H1 (cell line): ENCODE results near the gene DVL1. TPM values are rescaled to one million over a fixed set of nuclear protein-coding genes. Genes with fewer than 3 reads are reported as not detected.

Experiments
- BRCA1 ChIP-seq: IDR thresholded peaks from 2 replicates; pipeline ENCODE4 v1.6.1; 2012; ENCODE audit warnings: low read depth, low read length, improper control_type of control experiment
- RAD21 ChIP-seq, 2 experiments: IDR thresholded peaks in 1 of 2; conservative IDR thresholded peaks in 1 of 2; 2 replicates each; pipeline ENCODE4 v1.6.1; 2011; ENCODE audit warnings: low read depth in 2 of 2, low read length in 2 of 2, improper control_type of control experiment in 1 of 2, inconsistent platforms in 1 of 2, mild to moderate bottlenecking in 1 of 2, moderate library complexity in 1 of 2
- TCF12 ChIP-seq: IDR thresholded peaks from 2 replicates; pipeline ENCODE4 v1.6.1; 2011; ENCODE audit warnings: low read depth, mild to moderate bottlenecking, low read length
- polyA plus RNA-seq, 7 experiments: library from polyadenylated mRNA; depleted of rRNA in 3 of 7; stranded (reverse) in 5 of 7; unstranded in 2 of 7; fragments of >200 nt in 5 of 7; fragments of 200-250 nt in 2 of 7; gene quantifications; 1 replicate in 5 of 7; 2 replicates in 1 of 7; 4 replicates in 1 of 7; pipeline versions ENCODE4 v1.2.1 to v1.2.3, GENCODE V29; 2011 to 2013; ENCODE audit warnings: missing spikeins in 2 of 7, mixed read lengths in 2 of 7
- total RNA-seq: library from RNA; stranded (reverse); fragmentation: NEBNext Ultra II Directional; extraction: Animal tissue kit (Norgen Biotek cat#: 25700); gene quantifications from 2 replicates; pipeline ENCODE4 v1.2.1, GENCODE V29; 2021

DVL1 gene
- total and polyA plus RNA-seq, 2 of the 8 experiments (the other 6 are each of a cell fraction or from before 2014, with no cell fraction given) = 39.4 to 58.9 TPM

DNA sequence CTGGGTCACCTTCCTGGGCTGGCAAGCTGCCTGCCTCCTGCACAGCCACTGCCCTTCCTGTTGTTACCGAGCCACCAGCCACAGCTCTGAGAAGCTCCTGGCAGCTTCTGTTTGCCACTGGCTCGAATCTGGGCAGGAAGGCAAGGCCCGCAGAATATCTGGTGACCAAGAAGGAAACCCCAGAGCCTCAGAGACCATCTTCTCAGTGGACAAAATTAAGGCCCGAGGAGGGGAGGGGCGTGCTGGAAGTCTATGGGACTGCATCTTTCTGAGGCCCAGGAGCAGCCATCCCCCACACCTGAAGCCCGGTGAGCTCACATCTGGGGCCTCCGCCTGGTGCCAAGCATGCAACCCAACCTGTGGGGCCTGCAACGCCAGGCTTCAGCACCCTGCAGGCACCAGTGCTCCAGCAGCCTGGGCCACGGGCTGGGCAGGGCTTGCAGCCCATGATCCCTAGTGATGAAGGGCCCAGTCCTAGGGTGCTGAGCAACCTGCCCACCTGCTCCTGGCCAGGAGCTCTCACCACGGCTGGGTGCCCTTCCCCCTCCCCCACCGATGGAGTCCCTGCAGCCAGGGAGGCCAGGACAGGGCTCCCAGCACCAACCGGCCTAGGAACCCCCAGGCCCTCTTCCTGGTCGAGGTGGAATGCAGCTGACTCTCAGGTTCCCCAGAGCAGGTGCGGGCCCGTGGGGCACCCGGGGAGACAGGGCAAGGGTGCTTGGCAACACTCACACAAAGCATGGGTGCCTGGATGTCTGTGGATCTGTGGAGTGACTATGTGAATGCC, 23.7 kb downstream of the DVL1 start (continued):
- no peak for TF ChIP-seq RAD21 (IDR thresholded peaks at IDR 0.05 in 1 of 2, conservative IDR thresholded peaks at IDR 0.05 in 1 of 2; ENCODE audit: low read depth in 2 of 2, low read length in 2 of 2)
- no peak for TF ChIP-seq TCF12
- TF ChIP-seq BRCA1 = no peak
- TF ChIP-seq, all 59 proteins: peak for 0
